ENCODE measurements around the gene FAM83E.
A peak's percentile ranks its signal among the peaks of the same experiment; 100 is the strongest.

Gene FAM83E

DNA sequence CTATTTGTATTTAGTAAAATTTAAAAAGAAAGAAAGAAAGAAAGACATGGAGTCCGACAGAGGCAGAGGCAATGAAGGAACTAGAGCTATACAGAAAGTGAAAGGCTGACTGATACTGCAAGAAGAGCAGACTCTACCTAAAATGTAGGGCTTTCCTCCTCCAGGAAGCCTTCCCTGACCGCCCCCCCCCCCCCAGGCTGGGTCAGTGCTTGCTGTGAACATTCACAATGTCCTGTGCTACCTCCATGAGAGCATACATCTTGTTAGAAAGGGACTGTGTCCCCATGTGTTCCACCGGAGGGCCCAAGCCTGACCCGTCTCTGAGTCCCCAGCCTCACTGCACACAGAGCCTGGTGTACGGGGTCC lies 36.8 kb upstream of the FAM83E start:
- H3K9ac ChIP-seq (ENCODE audit: low read length in 2 of 2): no peak overlapping the region
- no peaks in the 10 kb centered on the region for H3K36me3 ChIP-seq (ENCODE audit: control insufficient read depth in 2 of 2, insufficient read depth in 2 of 2, low read length in 2 of 2)
- no peaks in the 10 kb centered on the region for H3K4me1 ChIP-seq (ENCODE audit: control insufficient read depth, insufficient read depth, low read length)
- no peaks in the 10 kb centered on the region for H3K27me3 ChIP-seq (ENCODE audit: control insufficient read depth in 1 of 2, insufficient read depth in 2 of 2, low read length in 2 of 2)
- H3K27ac ChIP-seq (ENCODE audit: low read length): no peak overlapping the region
- no peaks in the 10 kb centered on the region for H3K9me3 ChIP-seq (ENCODE audit: control insufficient read depth in 2 of 2, low read length in 2 of 2)
- H3K4me3 ChIP-seq (ENCODE audit: low read length in 2 of 2): no peak overlapping the region

DNA sequence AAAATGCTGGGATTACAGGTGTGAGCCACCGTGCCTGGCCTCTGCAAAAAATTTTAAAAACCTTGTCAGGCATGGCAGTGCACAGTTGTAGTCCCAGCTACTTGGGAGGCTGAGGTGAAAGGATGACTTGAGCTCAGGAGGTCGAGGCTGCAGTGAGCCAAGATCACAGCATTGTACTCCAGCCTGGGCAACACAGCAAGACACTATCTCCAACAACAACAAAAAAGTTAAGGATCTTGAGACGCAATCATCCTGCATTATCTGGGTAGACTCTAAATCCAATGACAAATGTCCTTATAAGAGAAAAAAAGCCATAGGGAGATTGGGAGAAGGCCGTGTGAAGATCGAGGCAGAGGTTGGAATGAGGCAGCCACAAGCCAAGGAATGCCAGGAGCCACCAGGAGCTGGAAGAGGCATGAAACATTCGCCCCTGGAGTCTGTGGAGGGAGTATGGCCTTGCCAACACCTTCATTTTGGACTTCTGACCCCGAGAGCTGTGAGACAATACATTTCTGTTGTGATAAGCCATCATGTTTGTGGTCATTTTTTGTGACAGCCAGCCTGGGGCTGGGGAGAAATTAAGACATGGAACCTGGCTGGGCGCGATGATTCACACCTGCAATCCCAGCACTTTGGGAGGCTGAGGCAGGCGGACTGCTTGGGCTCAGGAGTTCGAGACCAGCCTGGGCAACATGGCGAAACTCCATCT lies 36.3 kb upstream of the FAM83E start:
- no peak overlapping the region for H3K4me3 ChIP-seq (ENCODE audit: low read length in 2 of 2)
- H3K4me1 ChIP-seq (ENCODE audit: control insufficient read depth, insufficient read depth, low read length): no peaks in the 10 kb centered on the region
- no peak overlapping the region for H3K9ac ChIP-seq (ENCODE audit: low read length in 2 of 2)
- H3K9me3 ChIP-seq (ENCODE audit: control insufficient read depth in 2 of 2, low read length in 2 of 2): no peaks in the 10 kb centered on the region
- H3K27ac ChIP-seq (ENCODE audit: low read length): no peak overlapping the region
- no peaks in the 10 kb centered on the region for H3K27me3 ChIP-seq (ENCODE audit: control insufficient read depth in 1 of 2, insufficient read depth in 2 of 2, low read length in 2 of 2)
- no peaks in the 10 kb centered on the region for H3K36me3 ChIP-seq (ENCODE audit: control insufficient read depth in 2 of 2, insufficient read depth in 2 of 2, low read length in 2 of 2)

DNA sequence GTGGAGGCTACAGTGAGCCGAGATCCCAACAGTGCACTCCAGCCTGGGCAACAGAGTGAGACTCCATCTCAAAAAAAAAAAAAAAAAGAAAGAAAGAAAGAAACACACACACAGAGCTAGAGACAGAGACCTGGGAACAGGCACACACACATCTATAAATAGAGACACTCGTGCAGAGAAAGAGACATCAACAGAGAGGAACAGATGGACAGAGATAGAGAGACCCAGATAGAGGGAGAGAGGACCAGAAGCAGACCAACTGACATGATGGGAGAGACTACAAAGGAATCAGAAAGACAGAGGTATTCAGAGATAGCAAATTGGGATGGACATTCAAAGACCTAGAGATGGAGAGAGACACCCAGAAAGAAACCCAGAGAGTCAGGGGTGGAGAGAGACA lies 33.3 kb upstream of the FAM83E start:
- Histone ChIP-seq H3K4me3 (ENCODE audit: low read length in 2 of 2) (no peak overlapping the region), H3K27ac (ENCODE audit: low read length) (no peak overlapping the region), H3K36me3 (ENCODE audit: control insufficient read depth in 2 of 2, insufficient read depth in 2 of 2, low read length in 2 of 2) (no peaks in the 10 kb centered on the region), H3K9me3 (ENCODE audit: control insufficient read depth in 2 of 2, low read length in 2 of 2) (no peaks in the 10 kb centered on the region), H3K4me1 (ENCODE audit: control insufficient read depth, insufficient read depth, low read length) (peaks cover 16% of the 10 kb centered on the region), H3K27me3 (ENCODE audit: control insufficient read depth in 1 of 2, insufficient read depth in 2 of 2, low read length in 2 of 2) (no peaks in the 10 kb centered on the region), H3K9ac (ENCODE audit: low read length in 2 of 2) (no peak overlapping the region)

DNA sequence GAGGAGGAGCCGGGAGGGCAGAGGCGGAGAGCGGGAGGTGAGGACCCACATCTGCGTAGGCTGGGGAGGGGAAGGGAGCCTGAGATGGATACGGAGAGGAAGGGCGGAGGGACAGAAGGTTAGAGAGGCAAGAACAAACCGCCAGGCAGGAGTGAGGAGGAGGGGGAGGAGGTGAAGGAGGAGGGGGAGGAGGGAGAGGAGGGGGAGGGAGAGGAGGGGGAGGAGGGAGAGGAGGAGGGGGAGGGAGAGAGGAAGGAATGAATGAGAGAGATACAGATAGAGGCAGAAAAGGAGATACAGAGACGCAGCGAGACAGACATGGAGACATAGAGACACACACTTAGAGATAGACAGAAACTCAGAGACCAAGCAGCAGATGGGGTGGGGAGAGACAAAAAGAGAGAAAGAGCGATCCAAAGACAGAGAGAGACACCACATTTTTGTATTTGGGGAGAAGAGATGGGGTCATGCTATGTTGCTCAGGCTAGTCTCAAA lies 31.9 kb upstream of the FAM83E start:
- H3K4me1 ChIP-seq (ENCODE audit: control insufficient read depth, insufficient read depth, low read length): peaks cover 16% of the 10 kb centered on the region
- H3K27ac ChIP-seq (ENCODE audit: low read length): peak overlapping the region; percentile 92
- H3K36me3 ChIP-seq (ENCODE audit: control insufficient read depth in 2 of 2, insufficient read depth in 2 of 2, low read length in 2 of 2): no peaks in the 10 kb centered on the region
- H3K4me3 ChIP-seq (ENCODE audit: low read length in 2 of 2): peak overlapping the region in 1 of 2 donors; percentile 35
- H3K9ac ChIP-seq (ENCODE audit: low read length in 2 of 2): peak overlapping the region in 1 of 2 donors; percentile 76
- no peaks in the 10 kb centered on the region for H3K27me3 ChIP-seq (ENCODE audit: control insufficient read depth in 1 of 2, insufficient read depth in 2 of 2, low read length in 2 of 2)
- no peaks in the 10 kb centered on the region for H3K9me3 ChIP-seq (ENCODE audit: control insufficient read depth in 2 of 2, low read length in 2 of 2)

DNA sequence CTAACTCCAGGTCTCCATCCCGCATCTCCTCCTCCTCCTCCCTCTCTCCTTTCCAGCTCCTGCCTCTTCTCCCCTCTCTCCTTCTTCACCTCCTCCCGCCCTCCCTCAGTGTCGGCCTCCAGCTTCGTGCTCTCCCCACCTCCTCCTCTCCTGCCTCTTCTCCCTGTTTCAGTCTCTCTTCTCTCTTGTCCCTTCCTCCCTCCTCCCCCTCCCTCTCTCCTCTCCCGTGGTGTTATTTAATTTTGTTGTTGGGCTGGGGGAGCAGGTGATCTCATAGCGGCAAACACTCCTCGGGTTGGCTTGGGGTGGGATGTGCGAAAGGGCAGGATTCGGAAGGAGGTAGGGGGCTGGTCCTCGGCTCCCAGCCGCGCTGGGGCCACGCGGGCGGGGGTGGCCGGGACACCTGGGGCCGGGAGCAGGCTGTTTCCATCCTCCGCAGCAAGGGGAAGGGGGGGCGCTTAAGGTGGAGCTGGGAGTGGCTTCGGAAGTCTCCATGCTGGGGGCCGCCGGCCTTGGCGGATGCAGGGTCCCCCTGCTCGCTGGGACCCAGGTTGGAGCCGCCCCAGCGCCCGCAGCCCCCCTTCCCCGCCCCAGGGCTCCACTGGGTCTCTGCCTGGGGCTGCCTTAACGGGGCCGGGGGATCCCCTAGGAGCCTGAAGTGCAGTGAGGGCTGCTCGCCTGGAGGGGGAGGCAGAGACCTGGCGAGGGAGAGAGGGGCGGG lies 31.3 kb upstream of the FAM83E start, which contains the start of gene CA11:
Gene CA11, minus strand, starts transcription at position 187 of the 721 bp plus-strand sequence. CDS start 555 bp downstream, outside the sequence.
- peaks cover 16% of the 10 kb centered on the region for H3K4me1 ChIP-seq (ENCODE audit: control insufficient read depth, insufficient read depth, low read length)
- peak within 1 kb of the TSS; percentile 76 for H3K9ac ChIP-seq (ENCODE audit: low read length in 2 of 2)
- H3K4me3 ChIP-seq (ENCODE audit: low read length in 2 of 2): peak within 1 kb of the TSS; percentile 79 to 87
- H3K27me3 ChIP-seq (ENCODE audit: control insufficient read depth in 1 of 2, insufficient read depth in 2 of 2, low read length in 2 of 2): no peaks in the 10 kb centered on the region
- peak within 1 kb of the TSS; percentile 92 for H3K27ac ChIP-seq (ENCODE audit: low read length)
- no peaks in the 10 kb centered on the region for H3K9me3 ChIP-seq (ENCODE audit: control insufficient read depth in 2 of 2, low read length in 2 of 2)
- H3K36me3 ChIP-seq (ENCODE audit: control insufficient read depth in 2 of 2, insufficient read depth in 2 of 2, low read length in 2 of 2): no peaks in the 10 kb centered on the region

DNA sequence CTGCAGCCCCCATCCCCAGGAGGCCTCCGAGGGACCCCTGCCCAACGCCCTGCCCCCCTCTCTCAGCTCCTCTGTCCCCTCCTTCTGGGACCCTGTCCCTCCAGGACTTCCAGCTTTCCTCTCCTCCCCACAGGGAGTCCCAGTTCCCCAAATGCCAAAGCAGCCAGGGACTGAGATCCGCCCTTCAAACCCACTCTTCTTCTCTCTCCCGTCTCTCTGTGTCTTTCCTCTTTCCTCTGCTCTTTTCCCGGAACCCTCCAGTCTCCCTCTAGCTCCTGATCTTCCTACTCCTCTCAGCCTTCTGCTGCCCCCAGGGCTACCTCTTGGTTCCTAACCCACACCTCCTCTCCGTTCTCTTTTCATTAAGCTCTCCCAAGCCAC lies 30.7 kb upstream of the FAM83E start:
- H3K4me1 ChIP-seq (ENCODE audit: control insufficient read depth, insufficient read depth, low read length): peaks cover 16% of the 10 kb centered on the region
- peak overlapping the region; percentile 92 for H3K27ac ChIP-seq (ENCODE audit: low read length)
- H3K27me3 ChIP-seq (ENCODE audit: control insufficient read depth in 1 of 2, insufficient read depth in 2 of 2, low read length in 2 of 2): no peaks in the 10 kb centered on the region
- no peaks in the 10 kb centered on the region for H3K9me3 ChIP-seq (ENCODE audit: control insufficient read depth in 2 of 2, low read length in 2 of 2)
- peak overlapping the region; percentile 76 for H3K9ac ChIP-seq (ENCODE audit: low read length in 2 of 2)
- H3K4me3 ChIP-seq (ENCODE audit: low read length in 2 of 2): peak overlapping the region; percentile 79 to 87
- H3K36me3 ChIP-seq (ENCODE audit: control insufficient read depth in 2 of 2, insufficient read depth in 2 of 2, low read length in 2 of 2): no peaks in the 10 kb centered on the region

DNA sequence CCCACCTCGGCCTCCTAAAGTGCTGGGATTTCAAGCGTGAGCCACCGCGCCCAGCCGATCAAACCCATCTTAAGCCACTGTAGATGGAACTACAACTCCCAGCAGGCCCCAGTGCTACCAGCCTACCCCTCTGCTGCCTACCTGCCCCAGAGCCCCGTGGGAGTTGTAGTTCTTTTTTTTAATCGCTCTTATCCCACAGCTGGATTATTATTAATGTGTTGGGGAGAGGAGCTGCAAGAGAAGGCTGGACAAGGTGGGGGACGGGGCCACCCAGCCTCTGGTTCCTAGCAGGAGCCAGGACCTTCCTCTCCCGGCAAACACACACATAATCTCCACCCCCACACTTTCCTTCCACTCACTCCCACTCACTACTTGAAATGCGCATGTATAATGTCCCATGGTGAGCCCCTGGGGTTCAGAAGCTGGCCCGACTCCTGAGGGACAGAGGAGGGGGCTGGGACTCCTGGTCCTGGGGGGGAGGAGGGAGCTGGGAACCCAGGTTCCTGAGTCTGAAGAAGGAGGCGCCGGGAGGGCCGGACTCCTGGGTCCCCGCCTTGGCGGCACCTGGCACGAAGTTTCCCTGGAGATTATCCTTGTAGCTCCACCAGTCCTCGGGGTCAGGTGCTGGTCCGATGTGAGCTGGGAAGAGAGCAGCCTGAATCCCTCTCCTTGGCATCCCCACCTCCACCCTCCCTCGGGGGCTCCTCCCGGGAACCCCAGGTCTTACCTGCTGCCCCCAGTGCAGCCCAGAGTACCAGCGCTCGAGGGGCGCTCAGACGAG lies 30.2 kb upstream of the FAM83E start:
- Histone ChIP-seq H3K36me3 (ENCODE audit: control insufficient read depth in 2 of 2, insufficient read depth in 2 of 2, low read length in 2 of 2) (no peaks in the 10 kb centered on the region), H3K27ac (ENCODE audit: low read length) (peak overlapping the region; percentile 92), H3K9ac (ENCODE audit: low read length in 2 of 2) (peak overlapping the region; percentile 76), H3K4me3 (ENCODE audit: low read length in 2 of 2) (peak overlapping the region; percentile 79 to 87), H3K27me3 (ENCODE audit: control insufficient read depth in 1 of 2, insufficient read depth in 2 of 2, low read length in 2 of 2) (no peaks in the 10 kb centered on the region), H3K9me3 (ENCODE audit: control insufficient read depth in 2 of 2, low read length in 2 of 2) (no peaks in the 10 kb centered on the region), H3K4me1 (ENCODE audit: control insufficient read depth, insufficient read depth, low read length) (peaks cover 16% of the 10 kb centered on the region)

DNA sequence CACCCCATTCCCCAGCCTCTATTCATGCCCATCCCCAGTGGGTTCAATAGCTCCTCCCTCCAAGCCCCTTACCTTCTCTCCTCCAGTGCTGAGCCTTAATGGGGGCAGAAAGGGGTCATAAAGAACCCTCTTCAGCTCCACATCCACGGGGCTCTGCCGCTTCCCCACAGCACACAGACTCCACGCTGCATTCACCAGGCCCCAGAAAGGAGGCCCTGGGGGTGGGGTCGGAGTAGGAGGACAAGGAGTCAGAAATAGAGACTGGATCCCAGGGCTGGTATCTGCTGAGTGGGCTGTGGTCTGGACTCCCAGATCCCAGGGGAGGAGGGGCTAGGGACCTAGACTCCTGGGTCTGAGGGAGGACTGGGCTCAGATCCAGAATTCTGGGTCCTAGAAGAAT lies 29.5 kb upstream of the FAM83E start:
- peaks cover 19% of the 10 kb centered on the region for H3K4me1 ChIP-seq (ENCODE audit: control insufficient read depth, insufficient read depth, low read length)
- no peaks in the 10 kb centered on the region for H3K9me3 ChIP-seq (ENCODE audit: control insufficient read depth in 2 of 2, low read length in 2 of 2)
- peak overlapping the region; percentile 32 to 36 for H3K9ac ChIP-seq (ENCODE audit: low read length in 2 of 2)
- no peak overlapping the region for H3K27ac ChIP-seq (ENCODE audit: low read length)
- no peaks in the 10 kb centered on the region for H3K36me3 ChIP-seq (ENCODE audit: control insufficient read depth in 2 of 2, insufficient read depth in 2 of 2, low read length in 2 of 2)
- peak overlapping the region; percentile 79 to 87 for H3K4me3 ChIP-seq (ENCODE audit: low read length in 2 of 2)
- no peaks in the 10 kb centered on the region for H3K27me3 ChIP-seq (ENCODE audit: control insufficient read depth in 1 of 2, insufficient read depth in 2 of 2, low read length in 2 of 2)

DNA sequence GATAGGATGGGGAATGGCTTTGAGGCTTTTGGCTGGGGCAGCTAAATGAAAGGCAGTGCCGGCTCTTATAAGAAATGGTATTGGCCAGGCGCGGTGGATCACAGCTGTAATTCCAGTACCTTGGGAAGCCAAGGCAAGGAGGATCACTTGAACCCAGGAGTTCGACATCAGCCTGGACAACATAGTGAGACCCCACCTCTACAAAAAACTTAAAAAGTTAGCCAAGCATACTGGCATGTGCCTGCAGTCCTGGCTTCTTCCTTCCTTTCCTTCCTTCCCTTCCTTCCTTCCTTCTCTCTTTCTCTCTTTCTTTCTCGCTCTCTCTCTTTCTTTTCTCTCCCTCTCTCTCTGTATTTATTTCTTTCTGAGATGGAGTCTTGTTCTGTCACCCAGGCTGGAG lies 28.0 kb upstream of the FAM83E start:
- H3K4me3 ChIP-seq (ENCODE audit: low read length in 2 of 2): no peak overlapping the region
- H3K9me3 ChIP-seq (ENCODE audit: control insufficient read depth in 2 of 2, low read length in 2 of 2): no peaks in the 10 kb centered on the region
- peaks cover 26% of the 10 kb centered on the region for H3K4me1 ChIP-seq (ENCODE audit: control insufficient read depth, insufficient read depth, low read length)
- H3K27ac ChIP-seq (ENCODE audit: low read length): no peak overlapping the region
- H3K36me3 ChIP-seq (ENCODE audit: control insufficient read depth in 2 of 2, insufficient read depth in 2 of 2, low read length in 2 of 2): no peaks in the 10 kb centered on the region
- no peaks in the 10 kb centered on the region for H3K27me3 ChIP-seq (ENCODE audit: control insufficient read depth in 1 of 2, insufficient read depth in 2 of 2, low read length in 2 of 2)
- H3K9ac ChIP-seq (ENCODE audit: low read length in 2 of 2): no peak overlapping the region

DNA sequence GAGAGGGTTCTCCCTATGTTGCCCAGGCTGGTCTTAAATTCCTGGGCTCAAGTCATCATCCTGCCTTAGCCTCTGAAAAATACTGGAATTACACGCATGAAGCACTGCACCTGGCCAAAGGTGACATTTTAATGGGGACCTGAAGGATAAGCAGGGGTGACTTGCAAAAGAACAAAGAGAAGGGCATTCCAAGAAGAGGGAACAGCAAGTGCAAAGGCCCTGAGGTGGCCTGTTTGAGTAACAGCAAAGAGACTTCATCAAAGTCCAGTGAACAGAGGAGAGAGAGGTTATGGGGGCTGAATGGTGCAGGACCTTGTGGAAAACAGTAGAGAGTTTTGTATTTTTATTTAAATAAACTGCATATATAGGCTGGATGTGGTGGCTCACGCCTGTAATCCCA lies 27.0 kb upstream of the FAM83E start:
- peaks cover 28% of the 10 kb centered on the region for H3K4me1 ChIP-seq (ENCODE audit: control insufficient read depth, insufficient read depth, low read length)
- H3K4me3 ChIP-seq (ENCODE audit: low read length in 2 of 2): no peak overlapping the region
- H3K9me3 ChIP-seq (ENCODE audit: control insufficient read depth in 2 of 2, low read length in 2 of 2): no peaks in the 10 kb centered on the region
- no peak overlapping the region for H3K9ac ChIP-seq (ENCODE audit: low read length in 2 of 2)
- H3K27me3 ChIP-seq (ENCODE audit: control insufficient read depth in 1 of 2, insufficient read depth in 2 of 2, low read length in 2 of 2): no peaks in the 10 kb centered on the region
- no peaks in the 10 kb centered on the region for H3K36me3 ChIP-seq (ENCODE audit: control insufficient read depth in 2 of 2, insufficient read depth in 2 of 2, low read length in 2 of 2)
- H3K27ac ChIP-seq (ENCODE audit: low read length): no peak overlapping the region
